Spleen (tissue), 7 donors: ENCODE data around the gene KEL.

Source experiments
- CTCF ChIP-seq, 11 experiments: fragments of 200-600 bp in 7 of 11; fragments of 450-650 bp in 4 of 11; sonication (generic) in 4 of 11; IDR thresholded peaks in 8 of 11; conservative IDR thresholded peaks in 3 of 11; 1 replicate in 7 of 11; 2 replicates in 4 of 11; pipeline versions ENCODE4 v1.4.0 to v1.8.0; 2016 to 2021; ENCODE audit warnings: antibody characterized with exemption in 11 of 11, inconsistent platforms in 4 of 11, mild to moderate bottlenecking in 1 of 11
- POLR2AphosphoS5 ChIP-seq, 3 donors: sonication (generic); formaldehyde crosslinking; IDR thresholded peaks; one replicate each; pipeline ENCODE4 v1.5.1; 2017; ENCODE audit warnings: antibody characterized with exemption in 3 of 3
- donor health status: DM: no; HTN: no; CAD: no; lungs with moderate emphysema.
- donor health status: DM: no; HTN: no; CAD: no.
- donor health status: DM: no; HTN: no; CAD: no.

- TF ChIP-seq CTCF (IDR thresholded peaks at IDR 0.05 in 8 of 11, conservative IDR thresholded peaks at IDR 0.05 in 3 of 11) (no peak), POLR2AphosphoS5 (IDR thresholded peaks at IDR 0.05) (no peak)
Measured at GRCh38 chr7:142934056-142934455, 28.1 kb downstream of the KEL start.
